Bronchial epithelial cell (primary cell): ENCODE measurements around the gene CTNND2. TPM values are rescaled to one million over a fixed set of nuclear protein-coding genes. Genes with fewer than 3 reads are reported as not detected.

Experiments used
- DNase-seq: peaks from one replicate; pipeline ENCODE4 v3.0.0-alpha.2; 2010; ENCODE audit warnings: low read depth
- FAIRE-seq: peaks from 2 replicates; lab custom pipeline; 2011; peaks lifted over from hg19 to GRCh38; lab: Jason Lieb, UNC
- H3K27me3 ChIP-seq: 2 replicates; pipeline ENCODE4 v1.5.1; 2011; ENCODE audit warnings: low read length; ENCODE audit not compliant: control insufficient read depth, insufficient read depth
- H3K36me3 ChIP-seq: 2 replicates; pipeline ENCODE4 v1.5.1; 2011; ENCODE audit warnings: low read length; ENCODE audit not compliant: control insufficient read depth, insufficient read depth
- H3K4me3 ChIP-seq: 2 replicates; pipeline ENCODE4 v1.5.1; 2011; ENCODE audit warnings: mild to moderate bottlenecking, low read depth, low read length, control low read depth
- CTCF ChIP-seq: IDR thresholded peaks from 2 replicates; pipeline ENCODE4 v1.5.1; 2011; ENCODE audit warnings: mild to moderate bottlenecking, moderate library complexity, low read length, control low read depth, inconsistent platforms; ENCODE audit not compliant: insufficient read depth, severe bottlenecking
- total RNA-seq: library from RNA; depleted of rRNA; stranded (reverse); fragments of >200 nt; gene quantifications from 2 replicates; pipeline ENCODE4 v1.2.1, GENCODE V29; 2014

Gene CTNND2
- total RNA-seq, 1 donor from 2014 or later = not detected

- DNase-seq (no peak), FAIRE-seq (no peak)
- Histone ChIP-seq H3K36me3 (no peaks in the 10 kb centered on the region), H3K27me3 (no peaks in the 10 kb centered on the region), H3K4me3 (no peak overlapping the region)
- TF ChIP-seq CTCF = no peak
Measured at GRCh38 chr5:11922394-11922793, 18.1 kb upstream of the CTNND2 start.

GRCh38 chr5:11918463-11919045 lies 14.3 kb upstream of the CTNND2 start:
- no peak for DNase-seq
- Histone ChIP-seq H3K27me3 (no peaks in the 10 kb centered on the region), H3K36me3 (no peaks in the 10 kb centered on the region), H3K4me3 (no peak overlapping the region)
- TF ChIP-seq CTCF = no peak
- no peak for FAIRE-seq

GRCh38 chr5:11909471-11909870 lies 5.2 kb upstream of the CTNND2 start:
- FAIRE-seq (no peak), DNase-seq (no peak)
- Histone ChIP-seq H3K36me3 (no peaks in the 10 kb centered on the region), H3K27me3 (peaks cover 7% of the 10 kb centered on the region), H3K4me3 (no peak overlapping the region)
- no peak for TF ChIP-seq CTCF

- TF ChIP-seq CTCF = no peak
- Histone ChIP-seq H3K4me3 (no peak overlapping the region), H3K36me3 (no peaks in the 10 kb centered on the region), H3K27me3 (peaks cover 19% of the 10 kb centered on the region)
- no peak for FAIRE-seq
- DNase-seq = no peak
Measured at GRCh38 chr5:11906497-11906896, 2.3 kb upstream of the CTNND2 start.

- Histone ChIP-seq H3K36me3 (no peaks in the 10 kb centered on the region), H3K4me3 (no peak overlapping the region), H3K27me3 (peaks cover 19% of the 10 kb centered on the region)
- no peak for DNase-seq
- TF ChIP-seq CTCF = no peak
- no peak for FAIRE-seq
Measured at GRCh38 chr5:11905206-11905605, 960 bp upstream of the CTNND2 start.
